ENCODE data around the gene DPY19L1.

The DPY19L1 gene

GRCh38 chr7:35021445-35021844, 15.8 kb downstream of the DPY19L1 start:
- ATAC-seq: no peak
- TF ChIP-seq CREB5 (CRISPR knock-in tag; IDR thresholded peaks at IDR 0.05; ENCODE audit: low read depth) (no peak), GLIS3 (CRISPR knock-in tag; IDR thresholded peaks at IDR 0.05) (no peak), TOX (CRISPR knock-in tag; IDR thresholded peaks at IDR 0.05; ENCODE audit: borderline replicate concordance) (no peak), ISL1 (CRISPR knock-in tag; IDR thresholded peaks at IDR 0.05) (no peak), ZFP3 (CRISPR knock-in tag; IDR thresholded peaks at IDR 0.05) (no peak), PATZ1 (CRISPR knock-in tag; IDR thresholded peaks at IDR 0.05; ENCODE audit: borderline replicate concordance) (no peak), ZC3H10 (CRISPR knock-in tag; IDR thresholded peaks at IDR 0.05) (no peak), ZNF70 (CRISPR knock-in tag; IDR thresholded peaks at IDR 0.05) (no peak), PPARA (CRISPR knock-in tag; IDR thresholded peaks at IDR 0.05; ENCODE audit: borderline replicate concordance) (no peak), ZFP30 (CRISPR knock-in tag; IDR thresholded peaks at IDR 0.05) (no peak), ESRRG (CRISPR knock-in tag; IDR thresholded peaks at IDR 0.05) (no peak), ARNTL (CRISPR knock-in tag; IDR thresholded peaks at IDR 0.05; ENCODE audit: borderline replicate concordance, low read depth) (no peak), ZNF8 (CRISPR knock-in tag; IDR thresholded peaks at IDR 0.05) (no peak), OSR1 (CRISPR knock-in tag; IDR thresholded peaks at IDR 0.05) (no peak), TSHZ2 (CRISPR knock-in tag; IDR thresholded peaks at IDR 0.05) (no peak), BACH2 (CRISPR knock-in tag; IDR thresholded peaks at IDR 0.05; ENCODE audit: borderline replicate concordance) (no peak), CSDC2 (CRISPR knock-in tag; IDR thresholded peaks at IDR 0.05) (no peak), POU6F1 (CRISPR knock-in tag; IDR thresholded peaks at IDR 0.05; ENCODE audit: borderline replicate concordance, low read depth) (no peak)

GRCh38 chr7:35019801-35020200, 17.5 kb downstream of the DPY19L1 start:
- TF ChIP-seq OSR1 (CRISPR knock-in tag; IDR thresholded peaks at IDR 0.05): no peak
- no peak for TF ChIP-seq ZFP30 (CRISPR knock-in tag; IDR thresholded peaks at IDR 0.05)
- TF ChIP-seq ZNF565 (CRISPR knock-in tag; conservative IDR thresholded peaks at IDR 0.05; ENCODE audit: low read depth): no peak
- no peak for TF ChIP-seq ZFP3 (CRISPR knock-in tag; IDR thresholded peaks at IDR 0.05)
- no peak for TF ChIP-seq POU6F1 (CRISPR knock-in tag; IDR thresholded peaks at IDR 0.05; ENCODE audit: borderline replicate concordance, low read depth)
- TF ChIP-seq CSDC2 (CRISPR knock-in tag; IDR thresholded peaks at IDR 0.05): no peak
- TF ChIP-seq ISL1 (CRISPR knock-in tag; IDR thresholded peaks at IDR 0.05): no peak
- TF ChIP-seq PATZ1 (CRISPR knock-in tag; IDR thresholded peaks at IDR 0.05; ENCODE audit: borderline replicate concordance): no peak
- no peak for TF ChIP-seq SNAI2 (CRISPR knock-in tag; IDR thresholded peaks at IDR 0.05)
- TF ChIP-seq TCF4 (CRISPR knock-in tag; IDR thresholded peaks at IDR 0.05; ENCODE audit: borderline replicate concordance): no peak
- no peak for ATAC-seq

Data from SK-N-SH treated with all-trans-retinoic acid at 6 μM for 48 hours (cell line).